ENCODE results near the gene MUTYH. TPM values are rescaled to one million over a fixed set of nuclear protein-coding genes. Genes with fewer than 3 reads are reported as not detected.
A peak's percentile ranks its signal among the peaks of the same experiment; 100 is the strongest.

The MUTYH gene
- total RNA-seq, 1 donor from 2014 or later, result 8.3 TPM

- DNase-seq (ENCODE audit: missing footprints) (no peak), ATAC-seq (no peak)
- intact Hi-C loops (cut with DNase I), result no loop called here
Observed at GRCh38 chr1:45327644-45328515, 12.4 kb downstream of the MUTYH start.

- intact Hi-C loops (cut with DNase I), result no loop called here
- ATAC-seq (peak; percentile 81), DNase-seq (ENCODE audit: missing footprints) (peak; percentile 77)
Observed at GRCh38 chr1:45326627-45327623, 13.3 kb downstream of the MUTYH start, which contains the start of gene HPDL. Gene HPDL (plus strand): TSS chr1:45326895. CDS start chr1:45327149, 254 bp downstream.

GRCh38 chr1:45325851-45326506, 14.3 kb downstream of the MUTYH start:
- ATAC-seq (no peak), DNase-seq (ENCODE audit: missing footprints) (no peak)
- intact Hi-C loops (cut with DNase I), result no loop called here

- DNase-seq (ENCODE audit: missing footprints) (no peak), ATAC-seq (no peak)
- intact Hi-C loops (cut with DNase I), result no loop called here
Observed at GRCh38 chr1:45322486-45323040, 17.7 kb downstream of the MUTYH start.

- ATAC-seq (no peak), DNase-seq (ENCODE audit: missing footprints) (no peak)
- intact Hi-C loops (cut with DNase I), result no loop called here
Observed at GRCh38 chr1:45321444-45321843, 18.8 kb downstream of the MUTYH start.

GRCh38 chr1:45319761-45320160, 20.5 kb downstream of the MUTYH start:
- ATAC-seq, result no peak
- no peak for DNase-seq (ENCODE audit: missing footprints)
- intact Hi-C loops (cut with DNase I), result no loop called here

GRCh38 chr1:45317166-45317565, 23.1 kb downstream of the MUTYH start:
- intact Hi-C loops (cut with DNase I), result no loop called here
- DNase-seq (ENCODE audit: missing footprints), result no peak
- ATAC-seq, result no peak

GRCh38 chr1:45314266-45314665, 26.0 kb downstream of the MUTYH start:
- intact Hi-C loops (cut with DNase I), result no loop called here

GRCh38 chr1:45306905-45307304, 33.3 kb downstream of the MUTYH start:
- intact Hi-C loops (cut with DNase I), result no loop called here

More at GRCh38 chr1:45314266-45314665, 26.0 kb downstream of the MUTYH start:
- no peak for DNase-seq (ENCODE audit: missing footprints)
- no peak for ATAC-seq

GRCh38 chr1:45306319-45306718, 33.9 kb downstream of the MUTYH start:
- DNase-seq (ENCODE audit: missing footprints) (no peak), ATAC-seq (no peak)
- intact Hi-C loops (cut with DNase I), result no loop called here

More at GRCh38 chr1:45306905-45307304, 33.3 kb downstream of the MUTYH start:
- DNase-seq (ENCODE audit: missing footprints) (no peak), ATAC-seq (no peak)

- intact Hi-C loops (cut with DNase I), result loop anchor here (2.0 kb wide), 2 partner anchors 36 to 468 kb away; partner anchors contain the start of genes MUTYH and TOE1
- ATAC-seq (no peak), DNase-seq (ENCODE audit: missing footprints) (no peak)
Observed at GRCh38 chr1:45305231-45305630, 35.0 kb downstream of the MUTYH start.

GRCh38 chr1:45304311-45305081, 35.7 kb downstream of the MUTYH start:
- DNase-seq (ENCODE audit: missing footprints) (no peak), ATAC-seq (no peak)
- intact Hi-C loops (cut with DNase I), result loop anchor here (2.0 to 5.0 kb wide), 3 partner anchors 36 to 468 kb away; partner anchors contain the start of genes MUTYH, TESK2 and TOE1

GRCh38 chr1:45303520-45304310, 36.5 kb downstream of the MUTYH start:
- ATAC-seq (peak; percentile 98), DNase-seq (ENCODE audit: missing footprints) (peak; percentile 98)
- intact Hi-C loops (cut with DNase I), result loop anchor here (1.0 to 5.0 kb wide), 5 partner anchors 37 to 573 kb away; partner anchors contain the start of genes MUTYH, RNU5D-1, TESK2 and TOE1

- intact Hi-C loops (cut with DNase I), result loop anchor here (1.0 to 5.0 kb wide), 3 partner anchors 190 to 572 kb away; partner anchors contain the start of genes RNU5D-1, TESK2 and UROD
- ATAC-seq (no peak), DNase-seq (ENCODE audit: missing footprints) (peak; percentile 70)
Observed at GRCh38 chr1:45302505-45303150, 37.6 kb downstream of the MUTYH start.

- intact Hi-C loops (cut with DNase I), result loop anchor here (5.0 kb wide), 1 partner anchor 192 kb away; the partner anchor contains the start of gene TESK2
- no peak for DNase-seq (ENCODE audit: missing footprints)
- ATAC-seq, result no peak
Observed at GRCh38 chr1:45300669-45300997, 39.6 kb downstream of the MUTYH start.

Measured in Right ventricle myocardium inferior (tissue), 1 donor.